NCI-H1105 (cell line): ENCODE data around the gene LTB.

Experiments used
- DNase-seq: peaks from one replicate; lab custom pipeline; 2025; lab: John Stamatoyannopoulos, UW

Gene LTB

GRCh38 chr6:31546958-31547726, 35.1 kb downstream of the LTB start, which contains the start of gene NFKBIL1:
NFKBIL1 (plus strand) TSS chr6:31547608; CDS start chr6:31547695, 87 bp downstream.
- peak; percentile 97 for DNase-seq

- DNase-seq, result peak; percentile 95
Measured at GRCh38 chr6:31546339-31546957, 35.8 kb downstream of the LTB start, which contains the start of gene ATP6V1G2. ATP6V1G2 (minus strand) TSS chr6:31546608; CDS start chr6:31546559, 49 bp downstream.

GRCh38 chr6:31545291-31545690, 36.9 kb downstream of the LTB start:
- no peak for DNase-seq

DNA sequence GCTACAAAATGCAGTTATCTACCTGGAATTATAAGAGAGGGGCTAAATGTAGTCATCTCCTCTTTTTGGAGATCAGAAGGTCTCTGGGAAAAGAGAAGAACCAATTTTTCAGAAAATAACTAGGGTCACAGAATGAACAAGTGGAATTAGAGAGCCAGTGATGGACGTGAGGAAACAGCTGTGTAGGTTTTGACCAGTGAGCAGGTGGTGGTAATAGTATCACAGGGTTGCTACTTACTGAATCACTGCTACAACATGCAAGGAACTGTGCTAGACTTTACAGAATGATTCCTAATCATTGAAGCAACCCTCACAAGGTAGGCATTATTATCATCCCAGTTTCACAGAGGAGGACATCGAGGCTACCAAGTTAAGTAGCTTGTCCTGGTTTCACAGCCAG, 37.5 kb downstream of the LTB start:
- no peak for DNase-seq

GRCh38 chr6:31543639-31544038, 38.6 kb downstream of the LTB start:
- DNase-seq, result no peak

- DNase-seq, result peak; percentile 97
Measured at GRCh38 chr6:31541658-31542521, 40.3 kb downstream of the LTB start, which contains the start of gene DDX39B. DDX39B (minus strand) TSS chr6:31542003; CDS start chr6:31540532, 1,471 bp downstream.

DNA sequence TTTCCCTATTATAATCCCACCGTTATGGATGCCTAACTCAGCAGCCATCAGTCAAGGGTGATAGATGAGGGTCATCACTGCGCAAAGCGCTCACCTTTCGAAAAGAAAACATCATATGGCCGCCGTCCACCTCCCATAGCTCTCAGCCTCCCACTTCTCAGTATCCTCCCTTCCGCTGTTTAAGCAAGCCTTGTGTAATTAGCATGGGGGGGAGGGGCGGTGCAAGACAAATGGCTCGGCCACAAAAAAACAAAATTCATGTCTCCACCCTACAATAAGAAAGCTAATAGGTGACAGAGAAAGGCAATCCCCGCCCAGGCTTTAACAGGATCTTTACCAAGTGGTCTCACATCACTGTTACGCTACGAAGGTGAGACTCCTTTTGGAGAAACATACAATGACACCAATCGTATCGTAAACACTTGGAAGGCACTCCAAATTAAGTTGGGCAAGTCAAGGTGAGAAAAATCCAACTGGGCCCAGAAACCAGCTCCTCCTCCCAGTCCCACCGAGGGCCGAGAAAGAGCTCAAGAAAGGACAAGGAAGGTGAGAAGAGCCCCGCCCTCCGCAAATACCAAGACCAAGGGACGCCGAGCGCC, 41.1 kb downstream of the LTB start:
- DNase-seq, result peak; percentile 50

DNA sequence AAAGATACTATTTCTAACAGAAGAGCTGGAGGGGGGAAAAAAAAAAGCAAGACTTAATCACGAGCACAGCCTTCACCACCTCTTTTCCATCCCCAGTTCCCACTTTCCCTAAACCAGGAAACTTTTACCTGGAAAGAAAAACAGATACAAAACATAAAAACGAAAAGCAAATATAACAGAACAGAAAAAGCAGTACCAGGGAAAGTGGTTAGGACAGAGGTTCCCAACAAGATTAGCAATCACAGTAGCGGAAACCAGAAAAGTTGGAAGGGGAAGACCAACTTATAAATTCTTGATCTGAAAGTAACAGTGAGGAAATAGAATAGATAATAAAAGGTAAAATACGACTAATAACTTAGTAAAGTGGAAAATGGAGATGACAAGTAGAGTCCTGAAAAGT, 41.6 kb downstream of the LTB start:
- DNase-seq, result no peak

DNA sequence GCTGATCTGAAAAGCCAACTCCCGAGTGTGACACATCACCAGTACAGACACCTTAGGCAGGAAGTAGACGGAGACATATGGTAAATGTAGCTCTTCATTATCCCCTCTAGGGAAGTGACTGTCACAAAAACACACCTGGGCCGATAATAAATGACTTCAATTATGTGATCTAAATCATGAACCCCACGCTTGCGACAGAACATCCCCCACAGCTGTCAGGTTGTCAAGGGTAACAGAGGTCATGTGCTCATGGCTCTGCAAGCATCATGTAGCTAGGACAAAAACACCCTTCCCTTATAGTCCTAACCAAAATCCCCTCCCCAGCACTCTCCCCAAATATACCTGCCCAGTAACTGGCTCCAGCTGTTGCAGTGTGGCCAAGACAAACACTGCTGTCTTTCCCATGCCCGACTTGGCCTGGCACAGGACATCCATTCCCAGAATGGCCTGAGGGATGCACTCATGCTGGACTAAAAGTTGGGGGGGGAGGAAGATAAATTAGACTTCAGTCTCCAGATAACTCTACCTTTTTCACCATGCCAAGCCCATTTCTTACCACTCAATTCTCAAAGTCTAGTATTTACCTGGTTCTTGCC, 43.3 kb downstream of the LTB start:
- no peak for DNase-seq

DNA sequence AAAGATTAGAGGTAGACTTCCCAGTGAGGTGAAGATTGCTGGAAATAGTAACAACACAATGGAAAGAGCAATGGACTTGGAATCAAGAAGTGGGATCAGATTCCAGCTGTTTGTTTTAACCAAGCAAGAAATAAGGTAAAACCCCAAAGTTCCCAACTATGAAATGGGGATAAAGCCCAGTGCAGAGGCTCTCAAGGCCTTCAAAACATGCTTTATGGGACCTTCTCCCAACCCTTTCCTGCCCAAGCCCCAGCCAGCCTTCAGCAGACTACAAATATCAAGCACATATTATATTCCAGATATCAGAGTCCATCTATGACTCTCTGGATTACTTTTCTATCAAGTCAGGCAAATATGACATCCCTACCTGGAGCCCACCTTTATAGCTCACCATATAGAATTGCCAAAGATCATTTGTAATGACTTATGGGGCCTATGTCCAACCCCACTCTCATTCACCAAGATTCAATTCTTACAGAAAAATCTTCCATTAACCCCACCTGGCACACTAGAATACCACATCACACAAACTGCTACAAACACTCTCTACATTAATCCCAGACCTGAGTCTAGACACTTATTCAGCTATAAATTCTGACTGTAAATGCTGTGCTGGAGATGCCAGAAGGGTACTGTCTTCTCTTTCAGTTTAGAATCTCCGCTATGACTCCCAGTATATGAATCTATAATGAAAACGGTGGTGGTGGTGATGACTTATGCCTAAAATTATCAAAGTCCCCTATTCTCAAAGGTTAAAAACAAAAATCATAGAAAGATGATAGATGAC, 46.5 kb downstream of the LTB start:
- DNase-seq, result no peak

- no peak for DNase-seq
Measured at GRCh38 chr6:31534521-31535040, 47.6 kb downstream of the LTB start.

DNA sequence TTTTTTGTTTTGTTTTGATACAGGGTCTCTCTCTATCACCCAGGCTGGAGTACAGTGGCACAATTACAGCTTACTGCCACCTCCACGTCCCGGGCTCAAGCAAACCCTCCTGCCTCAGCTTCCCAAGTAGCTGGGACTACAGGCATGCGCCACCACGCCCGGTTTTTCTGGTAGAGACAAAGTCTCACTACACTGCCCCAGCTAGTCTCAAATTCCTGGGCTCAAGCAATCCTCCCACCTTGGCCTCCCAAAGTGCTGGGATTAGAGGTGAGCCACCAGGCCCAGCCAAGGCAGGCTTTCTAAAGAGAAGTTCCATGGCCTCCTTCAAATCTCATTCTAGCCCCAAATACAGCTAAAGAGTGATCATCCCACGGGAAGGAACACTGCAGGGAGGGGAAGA, 48.2 kb downstream of the LTB start:
- no peak for DNase-seq

GRCh38 chr6:31533455-31533841, 48.8 kb downstream of the LTB start:
- no peak for DNase-seq

GRCh38 chr6:31532644-31533454, 49.4 kb downstream of the LTB start:
- no peak for DNase-seq

DNA sequence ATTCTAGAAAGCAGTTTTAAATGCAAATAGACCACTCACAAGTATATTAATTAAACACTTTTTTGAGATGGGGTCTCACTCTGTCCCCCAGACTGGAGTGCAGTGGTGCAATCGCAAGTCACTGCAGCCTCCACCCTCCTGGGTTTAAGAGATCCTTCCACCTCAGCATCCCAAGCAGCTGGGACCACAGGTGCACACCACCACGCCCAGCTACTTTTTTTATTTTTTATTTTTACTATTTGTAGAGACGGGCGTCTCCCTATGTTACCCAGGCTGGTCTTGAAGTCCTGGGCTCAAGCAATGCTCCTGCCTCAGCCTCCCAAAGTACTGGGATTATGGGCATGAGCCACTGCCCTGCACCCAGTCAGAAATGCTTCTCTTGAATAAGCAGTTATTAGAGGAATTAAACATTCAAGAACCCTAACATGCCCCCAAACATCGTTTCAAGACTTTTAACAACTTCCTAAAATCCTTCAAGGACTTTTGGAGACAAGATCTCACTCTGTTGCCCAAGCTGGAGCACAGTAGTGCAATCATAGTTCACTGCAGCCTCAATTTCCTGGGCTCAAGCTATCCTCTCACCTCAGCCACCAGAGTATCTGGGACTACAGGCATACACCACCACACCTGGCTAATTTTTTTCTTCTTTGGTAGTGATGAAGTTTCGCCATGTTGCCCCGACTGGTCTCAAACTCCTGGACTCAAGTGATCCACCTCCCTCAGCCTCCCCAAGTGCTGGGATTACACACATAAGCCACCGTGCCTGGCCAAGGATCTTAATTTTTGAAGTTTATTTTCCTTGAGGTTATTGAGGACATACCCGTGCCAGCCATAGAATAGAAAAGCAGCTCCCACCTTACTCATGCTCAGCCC, 50.2 kb downstream of the LTB start:
- DNase-seq, result no peak

- DNase-seq, result no peak
Measured at GRCh38 chr6:31531162-31531561, 51.1 kb downstream of the LTB start.

- no peak for DNase-seq
Measured at GRCh38 chr6:31530659-31531058, 51.6 kb downstream of the LTB start.
